ENCODE results near the gene FAM117A.
A peak's percentile ranks its signal among the peaks of the same experiment; 100 is the strongest.

The FAM117A gene

GRCh38 chr17:49687878-49688491 lies 75.9 kb downstream of the FAM117A start:
- no peak overlapping the region for H3K23ac ChIP-seq (ENCODE audit: low read depth, low read length, poor library complexity)
- no peak overlapping the region for H2BK15ac ChIP-seq (ENCODE audit: low read length)
- peaks cover 0 to 3% (median 0%) of the 10 kb centered on the region in 3 experiments for H3K27me3 ChIP-seq (ENCODE audit: control insufficient read depth in 3 of 3, insufficient read depth in 3 of 3, low read depth in 1 of 3, low read length in 3 of 3)
- no peak overlapping the region for H3K4me3 ChIP-seq (ENCODE audit: low read length in 2 of 2)
- peak overlapping the region; percentile 77 for H2AFZ ChIP-seq (ENCODE audit: low read length)
- H3K79me1 ChIP-seq (ENCODE audit: low read depth, low read length), result no peaks in the 10 kb centered on the region
- H2BK120ac ChIP-seq (ENCODE audit: low read depth, low read length), result no peak overlapping the region
- no CpG with 5 or more reads among the region's 10 CpGs for WGBS, 2 donors (ENCODE audit: extremely low coverage in 2 of 2, insufficient read length in 2 of 2, insufficient replicate concordance in 1 of 2)
- DNase-seq (ENCODE audit: low spot score), result no peak
- H3K14ac ChIP-seq (ENCODE audit: low read length), result no peak overlapping the region
- no peaks in the 10 kb centered on the region for H3K36me3 ChIP-seq (replicated peaks in 1 of 2; ENCODE audit: control insufficient read depth in 2 of 2, insufficient read depth in 2 of 2, low read length in 2 of 2)
- H3K4me2 ChIP-seq (ENCODE audit: insufficient read depth, low read length, poor library complexity, severe bottlenecking), result no peak overlapping the region
- no peak overlapping the region for H4K91ac ChIP-seq (ENCODE audit: low read depth, low read length, poor library complexity)
- no peak overlapping the region for H3K27ac ChIP-seq (replicated peaks; ENCODE audit: low read length)
- H2BK5ac ChIP-seq (ENCODE audit: low read length), result no peak overlapping the region
- H3K18ac ChIP-seq (ENCODE audit: low read length), result no peak overlapping the region
- no peak overlapping the region for H2BK12ac ChIP-seq (ENCODE audit: low read length)
- H2AK5ac ChIP-seq (ENCODE audit: low read depth, low read length), result no peak overlapping the region
- no peak overlapping the region for H4K8ac ChIP-seq (ENCODE audit: low read depth, low read length)
- no peak overlapping the region for H3K9ac ChIP-seq (ENCODE audit: low read depth, low read length, poor library complexity)
- no peak overlapping the region for H3K4ac ChIP-seq (ENCODE audit: low read length)
- H3K4me1 ChIP-seq (ENCODE audit: control insufficient read depth in 2 of 2, insufficient read depth in 1 of 2, low read depth in 1 of 2, low read length in 2 of 2), result peaks cover 2% of the 10 kb centered on the region in 2 donors
- H3K9me3 ChIP-seq (replicated peaks in 1 of 2; ENCODE audit: control insufficient read depth in 2 of 2, insufficient read depth in 1 of 2, low read depth in 1 of 2, low read length in 2 of 2), result no peaks in the 10 kb centered on the region

GRCh38 chr17:49681106-49681979 lies 82.6 kb downstream of the FAM117A start:
- no peak overlapping the region for H3K18ac ChIP-seq (ENCODE audit: low read length)
- no peak overlapping the region for H3K9ac ChIP-seq (ENCODE audit: low read depth, low read length, poor library complexity)
- peaks cover 2 to 4% of the 10 kb centered on the region in 2 donors for H3K4me1 ChIP-seq (ENCODE audit: control insufficient read depth in 2 of 2, insufficient read depth in 1 of 2, low read depth in 1 of 2, low read length in 2 of 2)
- no peak overlapping the region for H4K91ac ChIP-seq (ENCODE audit: low read depth, low read length, poor library complexity)
- no peaks in the 10 kb centered on the region for H3K36me3 ChIP-seq (replicated peaks in 1 of 2; ENCODE audit: control insufficient read depth in 2 of 2, insufficient read depth in 2 of 2, low read length in 2 of 2)
- no peak overlapping the region for H3K27ac ChIP-seq (replicated peaks; ENCODE audit: low read length)
- peaks cover 0 to 6% (median 0%) of the 10 kb centered on the region in 3 experiments for H3K27me3 ChIP-seq (ENCODE audit: control insufficient read depth in 3 of 3, insufficient read depth in 3 of 3, low read depth in 1 of 3, low read length in 3 of 3)
- no peak overlapping the region for H2AK5ac ChIP-seq (ENCODE audit: low read depth, low read length)
- no peak overlapping the region for H2BK5ac ChIP-seq (ENCODE audit: low read length)
- H3K4ac ChIP-seq (ENCODE audit: low read length), result no peak overlapping the region
- peak overlapping the region; percentile 59 for H2AFZ ChIP-seq (ENCODE audit: low read length)
- no peaks in the 10 kb centered on the region for H3K79me1 ChIP-seq (ENCODE audit: low read depth, low read length)
- H2BK12ac ChIP-seq (ENCODE audit: low read length), result no peak overlapping the region
- H3K4me2 ChIP-seq (ENCODE audit: insufficient read depth, low read length, poor library complexity, severe bottlenecking), result no peak overlapping the region
- no peak overlapping the region for H3K23ac ChIP-seq (ENCODE audit: low read depth, low read length, poor library complexity)
- no peak overlapping the region for H4K8ac ChIP-seq (ENCODE audit: low read depth, low read length)
- H3K14ac ChIP-seq (ENCODE audit: low read length), result no peak overlapping the region
- H3K9me3 ChIP-seq (replicated peaks in 1 of 2; ENCODE audit: control insufficient read depth in 2 of 2, insufficient read depth in 1 of 2, low read depth in 1 of 2, low read length in 2 of 2), result peaks cover 0 to 3% of the 10 kb centered on the region in 2 donors
- H2BK15ac ChIP-seq (ENCODE audit: low read length), result no peak overlapping the region
- H3K4me3 ChIP-seq (ENCODE audit: low read length in 2 of 2), result no peak overlapping the region
- no peak for DNase-seq (ENCODE audit: low spot score)
- no peak overlapping the region for H2BK120ac ChIP-seq (ENCODE audit: low read depth, low read length)
- no CpG with 5 or more reads among the region's 9 CpGs for WGBS, 2 donors (ENCODE audit: extremely low coverage in 2 of 2, insufficient read length in 2 of 2, insufficient replicate concordance in 1 of 2)

GRCh38 chr17:49680314-49680713 lies 83.6 kb downstream of the FAM117A start:
- no peak overlapping the region for H2BK15ac ChIP-seq (ENCODE audit: low read length)
- H3K18ac ChIP-seq (ENCODE audit: low read length), result no peak overlapping the region
- H4K8ac ChIP-seq (ENCODE audit: low read depth, low read length), result no peak overlapping the region
- no peak overlapping the region for H3K14ac ChIP-seq (ENCODE audit: low read length)
- H3K4me2 ChIP-seq (ENCODE audit: insufficient read depth, low read length, poor library complexity, severe bottlenecking), result no peak overlapping the region
- H2BK12ac ChIP-seq (ENCODE audit: low read length), result no peak overlapping the region
- H2AK5ac ChIP-seq (ENCODE audit: low read depth, low read length), result no peak overlapping the region
- no peak overlapping the region for H4K91ac ChIP-seq (ENCODE audit: low read depth, low read length, poor library complexity)
- WGBS, 2 donors (ENCODE audit: extremely low coverage in 2 of 2, insufficient read length in 2 of 2, insufficient replicate concordance in 1 of 2), result no CpG with 5 or more reads among the region's 6 CpGs
- no peak overlapping the region for H3K23ac ChIP-seq (ENCODE audit: low read depth, low read length, poor library complexity)
- H2BK5ac ChIP-seq (ENCODE audit: low read length), result no peak overlapping the region
- H3K27me3 ChIP-seq (ENCODE audit: control insufficient read depth in 3 of 3, insufficient read depth in 3 of 3, low read depth in 1 of 3, low read length in 3 of 3), result peaks cover 0 to 6% (median 0%) of the 10 kb centered on the region in 3 experiments
- DNase-seq (ENCODE audit: low spot score), result no peak
- H3K9ac ChIP-seq (ENCODE audit: low read depth, low read length, poor library complexity), result no peak overlapping the region
- H3K4me1 ChIP-seq (ENCODE audit: control insufficient read depth in 2 of 2, insufficient read depth in 1 of 2, low read depth in 1 of 2, low read length in 2 of 2), result peaks cover 2 to 10% of the 10 kb centered on the region in 2 donors
- no peak overlapping the region for H3K4ac ChIP-seq (ENCODE audit: low read length)
- no peak overlapping the region for H3K4me3 ChIP-seq (ENCODE audit: low read length in 2 of 2)
- H3K9me3 ChIP-seq (replicated peaks in 1 of 2; ENCODE audit: control insufficient read depth in 2 of 2, insufficient read depth in 1 of 2, low read depth in 1 of 2, low read length in 2 of 2), result peaks cover 0 to 3% of the 10 kb centered on the region in 2 donors
- H3K36me3 ChIP-seq (replicated peaks in 1 of 2; ENCODE audit: control insufficient read depth in 2 of 2, insufficient read depth in 2 of 2, low read length in 2 of 2), result peaks cover 0 to 3% of the 10 kb centered on the region in 2 donors
- H2AFZ ChIP-seq (ENCODE audit: low read length), result no peak overlapping the region
- H3K27ac ChIP-seq (replicated peaks; ENCODE audit: low read length), result no peak overlapping the region
- H2BK120ac ChIP-seq (ENCODE audit: low read depth, low read length), result no peak overlapping the region
- H3K79me1 ChIP-seq (ENCODE audit: low read depth, low read length), result no peaks in the 10 kb centered on the region

Data from neuronal stem cell (in vitro differentiated cells).